SJCRH30 (cell line): ENCODE data around the gene GDPD5. TPM values are rescaled to one million over a fixed set of nuclear protein-coding genes. Genes with fewer than 3 reads are reported as not detected.

Experiments
- DNase-seq, 2 experiments: peaks; one replicate each; pipeline ENCODE4 v3.0.0-alpha.2; 2015 to 2020
- H3K27ac ChIP-seq: fragments of 250-450 bp; sonication (Bioruptor Pico); 2 replicates; pipeline ENCODE4 v1.5.1; 2020; ENCODE audit warnings: mild to moderate bottlenecking, moderate library complexity
- H3K27me3 ChIP-seq: fragments of 250-450 bp; sonication (Bioruptor Pico); 2 replicates; pipeline ENCODE4 v1.5.1; 2020; ENCODE audit warnings: mild to moderate bottlenecking, moderate library complexity
- H3K36me3 ChIP-seq: fragments of 250-450 bp; sonication (Bioruptor Pico); 2 replicates; pipeline ENCODE4 v1.5.1; 2020; ENCODE audit warnings: mild to moderate bottlenecking, moderate library complexity
- H3K4me1 ChIP-seq: fragments of 250-450 bp; sonication (Bioruptor Pico); 2 replicates; pipeline ENCODE4 v1.5.1; 2020; ENCODE audit warnings: mild to moderate bottlenecking, moderate library complexity
- H3K4me3 ChIP-seq: fragments of 250-450 bp; sonication (Bioruptor Pico); 2 replicates; pipeline ENCODE4 v1.5.1; 2020; ENCODE audit warnings: mild to moderate bottlenecking, moderate library complexity
- H3K9me3 ChIP-seq: fragments of 250-450 bp; sonication (Bioruptor Pico); replicated peaks from 2 replicates; pipeline ENCODE4 v1.5.1; 2020; ENCODE audit warnings: mild to moderate bottlenecking, moderate library complexity
- total RNA-seq: library from RNA; depleted of rRNA; stranded (reverse); fragments of >200 nt; shearing (Covaris generic); gene quantifications from 2 replicates; pipeline ENCODE4 v1.2.3, GENCODE V29; 2014

GDPD5 gene
- total RNA-seq, 1 experiment from 2014 or later: 4.0 TPM

- H3K27ac ChIP-seq: no peak overlapping the region
- H3K4me3 ChIP-seq: no peak overlapping the region
- no peaks in the 10 kb centered on the region for H3K36me3 ChIP-seq
- no peaks in the 10 kb centered on the region for H3K9me3 ChIP-seq
- H3K4me1 ChIP-seq: no peaks in the 10 kb centered on the region
- no peaks in the 10 kb centered on the region for H3K27me3 ChIP-seq
- DNase-seq: peak in 1 of 2 experiments; percentile 39
Measured at GRCh38 chr11:75450826-75451821, 74.6 kb downstream of the GDPD5 start.

- Histone ChIP-seq H3K4me3 (no peak overlapping the region), H3K4me1 (no peaks in the 10 kb centered on the region), H3K27me3 (no peaks in the 10 kb centered on the region), H3K9me3 (no peaks in the 10 kb centered on the region), H3K27ac (no peak overlapping the region), H3K36me3 (no peaks in the 10 kb centered on the region)
- no peak for DNase-seq
Measured at GRCh38 chr11:75450236-75450635, 75.5 kb downstream of the GDPD5 start.

GRCh38 chr11:75449776-75450175 lies 76.0 kb downstream of the GDPD5 start:
- Histone ChIP-seq H3K9me3 (no peaks in the 10 kb centered on the region), H3K36me3 (no peaks in the 10 kb centered on the region), H3K27me3 (no peaks in the 10 kb centered on the region), H3K4me3 (no peak overlapping the region), H3K4me1 (no peaks in the 10 kb centered on the region), H3K27ac (no peak overlapping the region)
- DNase-seq: no peak

- Histone ChIP-seq H3K27ac (no peak overlapping the region), H3K27me3 (no peaks in the 10 kb centered on the region)
Measured at GRCh38 chr11:75449271-75449670, 76.5 kb downstream of the GDPD5 start.

GRCh38 chr11:75447415-75447814 lies 78.3 kb downstream of the GDPD5 start:
- DNase-seq: no peak
- no peak overlapping the region for H3K27ac ChIP-seq
- no peaks in the 10 kb centered on the region for H3K9me3 ChIP-seq
- H3K36me3 ChIP-seq: no peaks in the 10 kb centered on the region
- no peaks in the 10 kb centered on the region for H3K27me3 ChIP-seq
- H3K4me1 ChIP-seq: no peaks in the 10 kb centered on the region
- H3K4me3 ChIP-seq: no peak overlapping the region

More at GRCh38 chr11:75449271-75449670, 76.5 kb downstream of the GDPD5 start:
- Histone ChIP-seq H3K9me3 (no peaks in the 10 kb centered on the region), H3K4me1 (no peaks in the 10 kb centered on the region), H3K4me3 (no peak overlapping the region), H3K36me3 (no peaks in the 10 kb centered on the region)
- no peak for DNase-seq

- Histone ChIP-seq H3K9me3 (no peaks in the 10 kb centered on the region), H3K27me3 (no peaks in the 10 kb centered on the region), H3K4me3 (no peak overlapping the region), H3K36me3 (no peaks in the 10 kb centered on the region), H3K4me1 (no peaks in the 10 kb centered on the region), H3K27ac (no peak overlapping the region)
- peak; percentile 65 to 84 for DNase-seq
Measured at GRCh38 chr11:75445315-75445953, 80.3 kb downstream of the GDPD5 start.

- no peak for DNase-seq
- Histone ChIP-seq H3K4me3 (no peak overlapping the region), H3K9me3 (no peaks in the 10 kb centered on the region), H3K27me3 (no peaks in the 10 kb centered on the region), H3K36me3 (no peaks in the 10 kb centered on the region), H3K27ac (no peak overlapping the region), H3K4me1 (no peaks in the 10 kb centered on the region)
Measured at GRCh38 chr11:75443043-75443442, 82.7 kb downstream of the GDPD5 start.

GRCh38 chr11:75442161-75442885 lies 83.4 kb downstream of the GDPD5 start:
- no peaks in the 10 kb centered on the region for H3K27me3 ChIP-seq
- H3K4me1 ChIP-seq: no peaks in the 10 kb centered on the region
- no peaks in the 10 kb centered on the region for H3K9me3 ChIP-seq
- H3K4me3 ChIP-seq: no peak overlapping the region
- DNase-seq: no peak
- H3K27ac ChIP-seq: no peak overlapping the region
- no peaks in the 10 kb centered on the region for H3K36me3 ChIP-seq

- Histone ChIP-seq H3K4me3 (no peak overlapping the region), H3K27ac (no peak overlapping the region), H3K9me3 (no peaks in the 10 kb centered on the region), H3K4me1 (no peaks in the 10 kb centered on the region), H3K36me3 (no peaks in the 10 kb centered on the region), H3K27me3 (no peaks in the 10 kb centered on the region)
- DNase-seq: no peak
Measured at GRCh38 chr11:75441804-75442132, 84.0 kb downstream of the GDPD5 start.

- Histone ChIP-seq H3K36me3 (no peaks in the 10 kb centered on the region), H3K4me1 (no peaks in the 10 kb centered on the region), H3K4me3 (no peak overlapping the region), H3K27ac (no peak overlapping the region), H3K27me3 (no peaks in the 10 kb centered on the region), H3K9me3 (no peaks in the 10 kb centered on the region)
- no peak for DNase-seq
Measured at GRCh38 chr11:75440960-75441803, 84.6 kb downstream of the GDPD5 start.

GRCh38 chr11:75439495-75440120 lies 86.1 kb downstream of the GDPD5 start:
- DNase-seq: no peak
- no peaks in the 10 kb centered on the region for H3K27me3 ChIP-seq

GRCh38 chr11:75439026-75439425 lies 86.7 kb downstream of the GDPD5 start:
- DNase-seq: no peak
- Histone ChIP-seq H3K9me3 (no peaks in the 10 kb centered on the region), H3K27ac (no peak overlapping the region), H3K4me3 (no peak overlapping the region), H3K4me1 (no peaks in the 10 kb centered on the region), H3K36me3 (no peaks in the 10 kb centered on the region), H3K27me3 (no peaks in the 10 kb centered on the region)

More at GRCh38 chr11:75439495-75440120, 86.1 kb downstream of the GDPD5 start:
- Histone ChIP-seq H3K4me1 (no peaks in the 10 kb centered on the region), H3K4me3 (no peak overlapping the region), H3K36me3 (no peaks in the 10 kb centered on the region), H3K9me3 (no peaks in the 10 kb centered on the region), H3K27ac (no peak overlapping the region)

GRCh38 chr11:75437966-75438659 lies 87.6 kb downstream of the GDPD5 start:
- H3K4me1 ChIP-seq: no peaks in the 10 kb centered on the region
- H3K36me3 ChIP-seq: no peaks in the 10 kb centered on the region
- H3K4me3 ChIP-seq: no peak overlapping the region
- no peaks in the 10 kb centered on the region for H3K27me3 ChIP-seq
- H3K27ac ChIP-seq: no peak overlapping the region
- DNase-seq: no peak
- no peaks in the 10 kb centered on the region for H3K9me3 ChIP-seq
